ENCODE results near the gene CD22. TPM values are rescaled to one million over a fixed set of nuclear protein-coding genes. Genes with fewer than 3 reads are reported as not detected.

Gene CD22
- total and polyA plus RNA-seq, 8 donors: 2.0 to 5.7 (median 4.0) TPM; not detected in 3

GRCh38 chr19:35300339-35300649 is 28.7 kb upstream of the CD22 start:
- no peaks in the 10 kb centered on the region for H3K36me3 ChIP-seq
- intact Hi-C loops (cut with DNase I; ENCODE audit: low total_unique reads): no loop called here
- peaks cover 0 to 60% (median 4%) of the 10 kb centered on the region in 3 donors for H3K27me3 ChIP-seq
- H3K4me1 ChIP-seq: no peaks in the 10 kb centered on the region
- H3K9me3 ChIP-seq: no peaks in the 10 kb centered on the region
- WGBS, 5 donors: 69 to 78% (median 73%) methylated on average over 10 of the region's 10 CpGs
- no peak for DNase-seq
- TF ChIP-seq POLR2A (IDR thresholded peaks at IDR 0.05): no peak
- no peak overlapping the region for H3K4me3 ChIP-seq
- no peak overlapping the region for H3K27ac ChIP-seq

- H3K4me3 ChIP-seq: no peak overlapping the region
- no peak for DNase-seq
- H3K27ac ChIP-seq: no peak overlapping the region
- WGBS, 5 donors: 82 to 100% (median 95%) methylated on average over 2 of the region's 2 CpGs
- intact Hi-C loops (cut with DNase I; ENCODE audit: low total_unique reads): no loop called here
- H3K36me3 ChIP-seq: no peaks in the 10 kb centered on the region
- no peaks in the 10 kb centered on the region for H3K9me3 ChIP-seq
- peaks cover 0 to 44% (median 4%) of the 10 kb centered on the region in 3 donors for H3K27me3 ChIP-seq
- TF ChIP-seq CTCF (IDR thresholded peaks at IDR 0.05): no peak
- no peaks in the 10 kb centered on the region for H3K4me1 ChIP-seq
These were observed 27.0 kb upstream of the CD22 start for GRCh38 chr19:35301961-35302360.

GRCh38 chr19:35302446-35302845 is 26.5 kb upstream of the CD22 start:
- Histone ChIP-seq H3K9me3 (no peaks in the 10 kb centered on the region), H3K27me3 (peaks cover 0 to 43% (median 4%) of the 10 kb centered on the region in 3 donors), H3K4me1 (no peaks in the 10 kb centered on the region), H3K36me3 (no peaks in the 10 kb centered on the region), H3K27ac (no peak overlapping the region), H3K4me3 (no peak overlapping the region)
- intact Hi-C loops (cut with DNase I; ENCODE audit: low total_unique reads): no loop called here
- WGBS, 5 donors: 79 to 87% (median 82%) methylated on average over 4 to 16 of the region's 16 CpGs
- no peak for DNase-seq
- TF ChIP-seq EP300 (IDR thresholded peaks at IDR 0.05) (no peak), POLR2A (IDR thresholded peaks at IDR 0.05) (no peak), CTCF (IDR thresholded peaks at IDR 0.05) (no peak), POLR2AphosphoS5 (IDR thresholded peaks at IDR 0.05) (no peak)

GRCh38 chr19:35303357-35303915 is 25.6 kb upstream of the CD22 start:
- no peaks in the 10 kb centered on the region for H3K9me3 ChIP-seq
- DNase-seq: no peak
- no peak overlapping the region for H3K4me3 ChIP-seq
- TF ChIP-seq CTCF (IDR thresholded peaks at IDR 0.05): no peak
- no peak for TF ChIP-seq EP300 (IDR thresholded peaks at IDR 0.05)
- no peak for TF ChIP-seq POLR2AphosphoS5 (IDR thresholded peaks at IDR 0.05)
- no peak for TF ChIP-seq POLR2A (IDR thresholded peaks at IDR 0.05)
- H3K36me3 ChIP-seq: no peaks in the 10 kb centered on the region
- intact Hi-C loops (cut with DNase I; ENCODE audit: low total_unique reads): no loop called here
- no peak overlapping the region for H3K27ac ChIP-seq
- peaks cover 0 to 36% (median 4%) of the 10 kb centered on the region in 3 donors for H3K27me3 ChIP-seq
- no peaks in the 10 kb centered on the region for H3K4me1 ChIP-seq
- 71 to 93% (median 85%) methylated on average over 6 of the region's 6 CpGs for WGBS, 5 donors

- Histone ChIP-seq H3K9me3 (no peaks in the 10 kb centered on the region), H3K4me3 (no peak overlapping the region), H3K27ac (no peak overlapping the region), H3K36me3 (no peaks in the 10 kb centered on the region), H3K27me3 (peaks cover 0 to 34% (median 4%) of the 10 kb centered on the region in 3 donors), H3K4me1 (no peaks in the 10 kb centered on the region)
- intact Hi-C loops (cut with DNase I; ENCODE audit: low total_unique reads): no loop called here
- DNase-seq: no peak
- TF ChIP-seq CTCF (IDR thresholded peaks at IDR 0.05) (no peak), EP300 (IDR thresholded peaks at IDR 0.05) (no peak), POLR2A (IDR thresholded peaks at IDR 0.05) (no peak), POLR2AphosphoS5 (IDR thresholded peaks at IDR 0.05) (no peak)
- 79 to 86% (median 80%) methylated on average over 11 of the region's 11 CpGs for WGBS, 5 donors
These were observed 25.0 kb upstream of the CD22 start for GRCh38 chr19:35304036-35304435.
